T-helper 22 cell (primary cell): ENCODE measurements around the gene SLC37A4.
A peak's percentile ranks its signal among the peaks of the same experiment; 100 is the strongest.
"Not testable (repeated sequence)": the region's sequence is repeated elsewhere in the genome, so short reads cannot be mapped to it uniquely, and the experiment has no call there.

Experiments
- DNase-seq: peaks from one replicate; pipeline ENCODE4 v3.0.0-alpha.2; 2020; ENCODE audit warnings: low read depth

Gene SLC37A4

GRCh38 chr11:119017377-119017776 is 13.3 kb downstream of the SLC37A4 start:
- not testable (repeated sequence) for DNase-seq

DNA sequence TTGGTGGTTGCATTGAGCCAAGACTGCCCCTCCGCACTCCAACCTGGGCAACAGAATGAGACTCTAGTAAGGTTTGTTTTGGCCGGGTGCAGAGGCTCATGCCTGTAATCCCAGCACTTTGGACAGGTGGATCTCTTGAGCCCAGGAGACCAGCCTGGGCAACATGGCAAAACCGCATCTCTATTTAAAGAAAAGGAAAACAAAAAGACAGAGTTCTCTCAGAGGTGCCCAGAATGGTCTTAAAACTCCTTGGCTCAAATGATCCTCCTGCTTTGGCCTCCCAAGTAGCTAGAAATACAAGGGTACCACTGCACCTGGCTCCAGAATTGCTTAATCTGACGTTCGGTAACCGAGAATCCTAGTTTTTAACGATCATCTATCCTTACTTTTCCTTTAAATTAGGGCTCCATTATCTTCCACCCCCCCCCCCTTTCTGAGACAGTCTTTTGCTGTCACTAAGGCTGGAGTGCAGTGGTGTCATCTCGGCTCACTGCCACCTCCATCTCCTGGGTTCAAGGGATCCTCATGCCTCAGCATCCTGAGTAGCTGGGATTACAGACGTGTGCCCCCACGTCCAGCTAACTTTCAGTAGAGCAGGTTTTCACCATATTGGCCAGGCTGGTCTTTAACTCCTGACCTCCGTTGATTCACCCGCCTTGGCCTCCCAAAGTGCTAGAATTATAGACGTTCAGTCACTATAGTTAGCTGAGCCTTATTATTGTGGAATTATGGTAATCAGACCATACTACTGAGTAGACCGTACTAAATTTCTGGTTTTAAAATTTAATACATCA is 14.3 kb downstream of the SLC37A4 start:
- DNase-seq = no peak

DNA sequence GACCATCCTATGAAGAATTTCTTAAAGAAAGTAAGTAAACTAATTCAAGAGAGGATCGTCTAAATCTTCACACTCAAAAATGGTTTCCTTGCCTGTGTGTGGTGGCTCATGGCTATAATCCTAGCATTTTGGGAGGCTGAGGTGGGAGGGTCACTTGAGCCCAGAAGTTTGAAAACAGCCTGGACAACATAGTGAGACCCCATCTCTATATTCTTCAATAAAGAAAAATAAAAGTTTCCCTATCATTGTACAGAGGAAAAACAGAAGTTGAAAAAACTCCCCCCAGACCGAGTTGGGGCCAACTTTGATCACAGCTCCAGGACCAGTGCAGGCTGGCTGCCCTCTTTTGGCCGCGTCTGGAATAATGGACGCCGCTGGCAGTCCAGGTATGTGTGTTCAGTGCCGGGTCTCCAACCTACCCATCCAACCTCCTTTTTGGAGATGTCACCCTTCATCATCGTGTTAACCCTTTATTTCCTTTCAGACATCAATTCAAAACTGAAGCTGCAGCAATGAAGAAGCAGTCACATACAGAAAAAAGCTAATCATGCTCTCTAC is 15.5 kb downstream of the SLC37A4 start:
- DNase-seq = no peak

GRCh38 chr11:119014209-119014924 is 16.3 kb downstream of the SLC37A4 start:
- no peak for DNase-seq

GRCh38 chr11:119012629-119013170 is 18.0 kb downstream of the SLC37A4 start:
- no peak for DNase-seq

DNA sequence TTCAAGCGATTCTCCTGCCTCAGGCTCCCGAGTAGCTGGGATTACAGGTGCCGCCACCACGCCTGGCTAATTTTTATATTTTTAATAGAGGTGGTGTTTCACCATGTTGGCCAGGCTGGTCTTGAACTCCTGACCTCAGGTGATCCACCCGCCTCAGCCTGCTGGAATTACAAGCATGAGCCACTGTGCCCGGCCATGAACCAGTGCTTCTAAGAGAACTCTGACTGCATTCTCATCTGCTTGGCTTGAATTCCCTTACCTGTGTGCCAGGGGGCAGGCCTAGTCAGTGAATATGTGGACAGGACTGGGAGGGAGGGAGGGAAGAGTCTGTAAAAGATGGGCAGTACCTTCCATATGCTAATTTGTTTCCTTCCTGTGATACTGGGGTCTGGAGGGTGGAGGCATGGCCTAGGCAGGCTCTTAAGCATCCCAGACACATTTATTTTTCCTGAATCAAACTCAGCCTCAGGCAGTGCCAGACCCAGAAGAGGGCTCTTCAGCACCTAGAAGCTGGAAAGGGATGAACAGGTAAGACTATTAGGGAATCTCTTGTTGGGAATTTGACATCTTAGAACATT is 19.1 kb downstream of the SLC37A4 start:
- no peak for DNase-seq

DNA sequence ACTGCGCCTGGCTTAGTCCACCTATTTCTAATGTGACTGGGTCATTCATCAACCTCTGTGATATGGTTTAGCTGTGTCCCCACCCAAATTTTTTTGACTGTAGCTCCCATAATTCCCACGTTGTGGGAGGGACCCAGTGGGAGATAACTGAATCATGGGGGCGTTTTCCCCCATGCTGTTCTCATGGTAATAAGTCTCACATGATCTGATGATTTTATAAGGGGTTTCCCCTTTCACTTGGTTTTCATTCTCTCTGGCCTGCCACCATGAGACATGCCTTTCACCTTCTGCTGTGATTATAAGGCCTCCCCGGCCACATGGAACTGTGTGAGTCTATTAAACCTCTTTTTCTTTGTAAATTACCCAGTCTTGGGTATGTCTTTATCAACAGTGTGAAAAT is 24.0 kb downstream of the SLC37A4 start:
- no peak for DNase-seq

DNA sequence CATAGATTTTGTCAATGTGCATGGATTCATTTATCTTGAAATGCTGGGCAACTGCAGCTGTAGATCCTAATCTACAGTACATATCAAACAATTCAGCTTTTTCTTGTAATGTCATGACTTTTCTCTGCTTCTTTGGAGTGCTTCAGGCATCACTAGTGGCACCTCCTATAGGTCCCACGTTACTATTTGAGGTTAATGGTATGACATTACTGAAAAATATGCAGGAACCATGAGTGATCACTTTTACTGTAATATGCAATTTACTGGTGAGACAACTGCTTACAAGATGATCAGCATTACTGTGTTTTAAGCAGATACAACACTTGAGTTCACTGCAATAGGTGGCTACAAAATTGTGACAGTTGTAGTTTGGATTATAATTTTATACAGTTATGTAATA is 29.8 kb downstream of the SLC37A4 start:
- no peak for DNase-seq

DNA sequence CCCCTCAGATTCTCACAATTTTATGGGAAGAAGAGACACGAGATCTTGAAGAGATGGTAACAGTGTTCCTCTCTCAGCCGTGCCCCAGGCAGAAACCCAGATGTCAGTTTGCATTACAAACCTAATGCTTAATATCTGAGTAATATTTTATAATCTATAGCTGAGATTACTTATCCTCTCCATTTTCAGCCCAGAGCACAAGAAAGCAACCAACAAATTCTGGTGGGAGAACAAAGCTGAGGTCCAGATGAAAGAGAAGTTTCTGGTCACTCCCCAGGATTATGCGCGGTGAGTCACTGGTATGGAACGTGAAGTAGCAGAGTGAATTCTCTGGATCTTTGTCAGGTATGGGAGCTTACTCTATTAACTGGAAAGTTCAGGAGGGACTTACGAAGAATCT is 31.9 kb downstream of the SLC37A4 start:
- no peak for DNase-seq

GRCh38 chr11:118998388-118998717 is 32.3 kb downstream of the SLC37A4 start:
- DNase-seq = no peak

- peak; percentile 95 for DNase-seq
Observed at GRCh38 chr11:118997627-118998387, 32.9 kb downstream of the SLC37A4 start, which contains the start of gene CENATAC. Gene CENATAC (plus strand): TSS chr11:118998138. CDS start chr11:118998198, 60 bp downstream.

DNA sequence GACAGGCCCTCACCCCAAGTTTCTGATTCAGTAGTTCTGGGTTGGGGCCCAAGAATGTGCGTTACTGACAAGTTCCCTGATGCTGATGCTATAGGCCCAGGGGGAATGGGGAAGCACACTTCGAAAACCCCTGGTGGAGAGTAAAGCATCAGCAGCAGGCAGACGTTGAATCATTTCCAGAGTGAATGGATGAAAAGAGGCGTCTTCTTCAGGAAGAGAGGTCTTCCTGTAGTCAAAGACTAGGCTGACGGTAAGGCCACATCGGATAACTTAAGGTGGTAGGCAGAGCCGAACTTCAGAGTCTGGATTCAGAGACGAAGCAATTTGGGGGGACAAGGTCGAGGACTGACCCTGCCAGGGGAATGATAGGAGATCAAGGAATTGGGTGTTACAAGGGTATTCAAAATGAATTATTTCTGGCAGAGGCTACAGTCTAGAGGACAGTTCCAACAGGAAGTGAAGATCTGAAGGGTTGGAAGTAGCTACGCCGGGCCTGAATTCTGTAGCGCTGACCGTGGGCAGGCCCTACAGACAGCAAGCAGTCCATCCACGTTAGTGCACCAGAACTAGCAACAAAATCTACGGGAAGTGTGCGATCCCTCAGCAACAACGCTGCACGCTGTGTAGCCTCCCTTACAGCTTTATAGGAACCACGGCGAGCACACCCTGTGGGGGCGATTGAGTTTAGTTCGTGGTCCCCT is 33.6 kb downstream of the SLC37A4 start:
- peak; percentile 27 for DNase-seq

DNA sequence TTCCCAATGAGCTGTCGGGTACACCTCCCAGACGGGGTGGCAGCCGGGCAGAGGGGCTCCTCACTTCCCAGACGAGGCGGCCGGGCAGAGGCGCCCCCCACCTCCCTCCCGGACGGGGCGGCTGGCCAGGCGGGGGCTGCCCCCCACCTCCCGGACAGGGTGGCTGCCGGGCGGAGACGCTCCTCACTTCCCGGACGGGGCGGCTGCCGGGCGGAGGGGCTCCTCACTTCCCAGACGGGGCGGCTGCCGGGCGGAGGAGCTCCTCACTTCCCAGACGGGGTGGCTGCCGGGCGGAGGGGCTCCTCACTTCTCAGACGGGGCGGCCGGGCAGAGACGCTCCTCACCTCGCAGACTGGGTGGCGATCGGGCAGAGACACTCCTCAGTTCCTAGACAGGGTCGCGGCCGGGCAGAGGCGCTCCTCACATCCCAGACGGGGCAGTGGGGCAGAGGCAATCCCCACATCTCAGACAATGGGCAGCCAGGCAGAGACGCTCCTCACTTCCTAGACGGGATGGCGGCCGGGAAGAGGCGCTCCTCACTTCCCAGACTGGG is 39.1 kb downstream of the SLC37A4 start:
- DNase-seq = not testable (repeated sequence)

DNA sequence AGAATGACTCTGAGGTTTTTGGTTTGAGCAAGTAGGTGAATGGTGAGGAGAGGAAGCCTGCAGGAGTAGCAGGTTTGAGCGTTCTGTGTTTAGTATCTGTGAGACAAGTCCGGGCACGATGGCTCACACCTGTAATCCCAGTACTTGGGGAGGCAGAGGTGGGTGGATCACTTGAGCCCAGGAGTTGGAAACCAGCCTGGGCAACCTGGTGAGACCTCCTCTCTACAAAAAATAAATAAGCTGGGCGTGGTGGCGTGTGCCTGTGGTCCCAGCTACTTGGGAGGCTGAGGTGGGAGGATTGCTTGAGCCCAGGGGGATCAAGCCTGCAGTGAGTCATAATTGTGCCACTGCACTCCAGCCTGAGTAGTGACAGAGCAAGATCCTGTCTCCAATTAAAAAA is 42.4 kb downstream of the SLC37A4 start:
- no peak for DNase-seq

DNA sequence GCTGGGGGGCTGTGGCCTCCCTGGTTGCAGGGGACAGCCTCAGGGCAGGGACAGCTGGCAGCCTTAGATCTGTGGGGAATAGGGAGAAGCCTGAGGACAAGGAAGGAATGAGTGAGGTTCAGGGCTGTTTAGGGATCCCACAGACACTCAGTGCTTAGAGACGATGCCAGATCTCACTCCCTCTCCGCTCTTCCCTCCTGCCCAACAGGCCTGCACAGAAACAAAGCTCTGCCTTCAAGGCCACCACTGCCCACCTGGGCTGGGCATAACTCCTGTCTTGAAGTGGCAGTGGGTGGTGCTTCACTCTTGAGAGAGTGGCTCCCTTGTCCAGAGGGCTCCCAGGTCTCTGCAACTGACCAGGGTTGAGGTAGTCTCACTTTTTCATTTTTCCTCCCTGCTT is 45.9 kb downstream of the SLC37A4 start:
- no peak for DNase-seq

- not testable (repeated sequence) for DNase-seq
Observed at GRCh38 chr11:118984337-118984736, 46.3 kb downstream of the SLC37A4 start.

DNA sequence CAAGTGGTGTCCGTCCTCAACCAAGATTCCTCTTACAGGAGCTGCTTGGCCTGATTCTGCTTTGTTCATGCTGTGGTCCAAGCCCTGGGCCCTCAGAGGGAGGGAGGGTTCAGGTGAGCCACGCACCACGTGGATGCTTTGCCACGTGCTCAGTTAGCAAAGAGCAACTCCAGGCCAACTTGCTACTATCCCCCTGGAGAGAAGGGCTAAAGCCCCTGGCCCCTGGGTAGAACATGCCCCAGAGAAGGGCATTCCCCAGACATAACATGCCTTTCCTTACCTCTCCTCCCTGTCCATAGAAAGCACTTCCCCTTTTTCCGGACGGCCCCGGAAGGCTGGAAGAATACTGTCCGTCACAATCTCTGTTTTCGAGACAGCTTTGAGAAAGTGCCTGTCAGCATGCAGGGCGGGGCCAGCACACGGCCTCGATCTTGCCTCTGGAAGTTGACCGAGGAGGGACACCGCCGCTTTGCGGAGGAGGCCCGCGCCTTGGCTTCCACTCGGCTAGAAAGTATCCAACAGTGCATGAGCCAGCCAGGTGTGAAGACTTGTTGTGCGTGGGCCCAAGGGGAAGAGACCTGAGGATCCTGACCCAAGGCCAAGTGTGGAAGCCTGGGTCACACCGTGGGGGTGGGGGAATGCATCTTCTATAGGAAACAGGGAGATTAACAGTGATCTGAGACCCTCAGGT is 50.3 kb downstream of the SLC37A4 start:
- DNase-seq = no peak

DNA sequence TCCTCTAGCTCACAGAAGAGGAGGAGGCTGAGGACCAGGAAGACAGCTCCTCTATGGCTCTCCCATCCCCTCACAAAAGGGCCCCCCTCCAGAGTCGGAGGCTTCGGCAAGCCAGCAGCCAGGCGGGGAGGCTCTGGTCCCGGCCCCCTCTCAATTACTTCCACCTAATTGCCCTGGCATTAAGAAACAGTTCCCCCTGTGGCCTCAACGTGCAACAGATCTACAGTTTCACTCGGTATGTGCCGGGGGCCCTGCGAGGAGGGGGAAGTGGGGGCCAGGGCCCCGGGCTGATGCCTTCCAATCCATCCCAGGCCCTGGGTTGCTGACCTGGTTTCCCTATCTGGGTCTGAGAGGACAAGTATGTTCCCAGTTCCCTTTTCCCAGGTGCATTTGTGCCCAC is 51.2 kb downstream of the SLC37A4 start:
- DNase-seq = no peak

DNA sequence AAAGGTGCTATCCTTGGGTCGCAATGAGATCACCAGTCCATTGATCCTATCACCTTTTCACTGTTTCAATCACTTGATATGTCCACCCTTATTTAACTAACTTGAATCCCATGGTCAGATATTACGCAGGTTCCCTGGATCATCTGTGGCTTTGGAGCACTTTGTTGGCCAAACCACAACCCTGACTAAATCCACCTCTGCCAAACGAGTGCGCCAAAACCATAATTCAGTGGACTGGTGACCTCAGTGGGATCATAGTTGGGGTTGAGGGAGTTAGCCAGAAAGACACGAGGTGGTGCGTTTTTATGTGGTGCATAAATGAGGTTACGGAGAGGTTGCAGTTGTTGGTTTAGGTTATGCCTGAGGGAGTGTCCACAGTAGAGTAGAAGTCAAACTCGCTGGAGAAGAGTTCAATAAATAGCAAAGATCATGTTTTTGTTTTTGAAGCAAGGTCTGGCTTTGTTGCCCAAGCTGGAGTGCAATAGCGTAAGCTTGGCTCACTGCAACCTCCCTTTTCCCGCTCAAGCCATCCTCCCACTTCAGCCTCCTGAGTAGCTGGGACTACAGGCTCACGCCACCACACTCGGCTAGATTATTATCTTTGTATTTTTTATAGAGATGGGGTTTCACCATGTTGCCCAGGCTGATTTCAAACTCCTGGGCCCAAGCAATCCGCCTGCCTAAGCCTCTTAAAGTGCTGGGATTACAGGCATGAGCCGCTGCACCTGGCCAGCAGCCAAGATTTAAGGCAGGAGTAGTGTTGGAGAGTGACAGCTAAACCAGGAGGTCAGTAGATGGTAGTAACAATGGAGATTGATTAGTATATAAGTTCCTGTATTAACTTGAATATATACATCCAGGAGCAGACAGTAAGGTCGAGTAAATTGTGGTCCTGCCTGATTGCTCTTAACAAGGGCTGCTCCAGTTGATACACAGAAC is 54.6 kb downstream of the SLC37A4 start:
- no peak for DNase-seq
